Measurements from ENCODE around the gene CTCF. TPM values are rescaled to one million over a fixed set of nuclear protein-coding genes. Genes with fewer than 3 reads are reported as not detected.

CTCF gene
- total and polyA plus RNA-seq, 2 experiments from 2014 or later: 64.5 to 72.3 TPM

DNA sequence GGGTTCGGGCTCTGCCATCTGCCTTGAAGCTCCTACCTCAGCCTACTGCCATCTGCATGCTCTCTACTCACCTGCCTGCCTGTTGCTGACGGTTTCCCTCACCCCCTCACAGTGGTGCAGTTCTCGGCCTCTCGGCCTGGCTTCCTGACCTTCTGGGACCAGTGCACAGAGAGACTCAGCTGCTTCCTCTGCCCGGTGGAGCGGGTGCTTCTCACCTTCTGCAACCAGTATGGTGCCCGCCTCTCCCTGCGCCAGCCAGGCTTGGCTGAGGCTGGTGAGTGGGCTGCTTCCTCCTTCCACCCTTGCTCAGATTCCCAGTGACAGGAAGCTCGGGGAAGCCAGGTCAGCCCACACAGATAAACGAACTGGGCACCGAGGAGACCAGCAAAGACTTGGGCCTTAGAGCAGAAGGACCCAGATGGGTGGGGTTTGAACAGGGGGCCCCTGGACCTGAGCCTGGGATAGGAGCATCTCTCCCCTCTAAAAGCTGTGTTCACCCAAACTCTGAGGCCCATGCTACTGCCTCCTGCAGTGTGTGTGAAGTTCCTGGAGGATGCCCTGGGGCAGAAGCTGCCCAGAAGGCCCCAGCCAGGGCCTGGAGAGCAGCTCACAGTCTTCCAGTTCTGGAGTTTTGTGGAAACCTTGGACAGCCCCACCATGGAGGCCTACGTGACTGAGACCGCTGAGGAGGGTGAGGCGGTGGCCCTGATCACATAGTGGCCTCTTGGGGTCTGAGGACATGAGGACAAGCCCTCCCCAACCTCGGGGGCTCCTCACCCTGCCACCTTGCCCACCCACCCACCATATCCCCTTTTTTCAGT, 17.3 kb upstream of the CTCF start (continued):
- no peak for TF ChIP-seq EZH2 (IDR thresholded peaks at IDR 0.05; ENCODE audit: low read depth, unreplicated experiment)
- TF ChIP-seq, protein P1, sequence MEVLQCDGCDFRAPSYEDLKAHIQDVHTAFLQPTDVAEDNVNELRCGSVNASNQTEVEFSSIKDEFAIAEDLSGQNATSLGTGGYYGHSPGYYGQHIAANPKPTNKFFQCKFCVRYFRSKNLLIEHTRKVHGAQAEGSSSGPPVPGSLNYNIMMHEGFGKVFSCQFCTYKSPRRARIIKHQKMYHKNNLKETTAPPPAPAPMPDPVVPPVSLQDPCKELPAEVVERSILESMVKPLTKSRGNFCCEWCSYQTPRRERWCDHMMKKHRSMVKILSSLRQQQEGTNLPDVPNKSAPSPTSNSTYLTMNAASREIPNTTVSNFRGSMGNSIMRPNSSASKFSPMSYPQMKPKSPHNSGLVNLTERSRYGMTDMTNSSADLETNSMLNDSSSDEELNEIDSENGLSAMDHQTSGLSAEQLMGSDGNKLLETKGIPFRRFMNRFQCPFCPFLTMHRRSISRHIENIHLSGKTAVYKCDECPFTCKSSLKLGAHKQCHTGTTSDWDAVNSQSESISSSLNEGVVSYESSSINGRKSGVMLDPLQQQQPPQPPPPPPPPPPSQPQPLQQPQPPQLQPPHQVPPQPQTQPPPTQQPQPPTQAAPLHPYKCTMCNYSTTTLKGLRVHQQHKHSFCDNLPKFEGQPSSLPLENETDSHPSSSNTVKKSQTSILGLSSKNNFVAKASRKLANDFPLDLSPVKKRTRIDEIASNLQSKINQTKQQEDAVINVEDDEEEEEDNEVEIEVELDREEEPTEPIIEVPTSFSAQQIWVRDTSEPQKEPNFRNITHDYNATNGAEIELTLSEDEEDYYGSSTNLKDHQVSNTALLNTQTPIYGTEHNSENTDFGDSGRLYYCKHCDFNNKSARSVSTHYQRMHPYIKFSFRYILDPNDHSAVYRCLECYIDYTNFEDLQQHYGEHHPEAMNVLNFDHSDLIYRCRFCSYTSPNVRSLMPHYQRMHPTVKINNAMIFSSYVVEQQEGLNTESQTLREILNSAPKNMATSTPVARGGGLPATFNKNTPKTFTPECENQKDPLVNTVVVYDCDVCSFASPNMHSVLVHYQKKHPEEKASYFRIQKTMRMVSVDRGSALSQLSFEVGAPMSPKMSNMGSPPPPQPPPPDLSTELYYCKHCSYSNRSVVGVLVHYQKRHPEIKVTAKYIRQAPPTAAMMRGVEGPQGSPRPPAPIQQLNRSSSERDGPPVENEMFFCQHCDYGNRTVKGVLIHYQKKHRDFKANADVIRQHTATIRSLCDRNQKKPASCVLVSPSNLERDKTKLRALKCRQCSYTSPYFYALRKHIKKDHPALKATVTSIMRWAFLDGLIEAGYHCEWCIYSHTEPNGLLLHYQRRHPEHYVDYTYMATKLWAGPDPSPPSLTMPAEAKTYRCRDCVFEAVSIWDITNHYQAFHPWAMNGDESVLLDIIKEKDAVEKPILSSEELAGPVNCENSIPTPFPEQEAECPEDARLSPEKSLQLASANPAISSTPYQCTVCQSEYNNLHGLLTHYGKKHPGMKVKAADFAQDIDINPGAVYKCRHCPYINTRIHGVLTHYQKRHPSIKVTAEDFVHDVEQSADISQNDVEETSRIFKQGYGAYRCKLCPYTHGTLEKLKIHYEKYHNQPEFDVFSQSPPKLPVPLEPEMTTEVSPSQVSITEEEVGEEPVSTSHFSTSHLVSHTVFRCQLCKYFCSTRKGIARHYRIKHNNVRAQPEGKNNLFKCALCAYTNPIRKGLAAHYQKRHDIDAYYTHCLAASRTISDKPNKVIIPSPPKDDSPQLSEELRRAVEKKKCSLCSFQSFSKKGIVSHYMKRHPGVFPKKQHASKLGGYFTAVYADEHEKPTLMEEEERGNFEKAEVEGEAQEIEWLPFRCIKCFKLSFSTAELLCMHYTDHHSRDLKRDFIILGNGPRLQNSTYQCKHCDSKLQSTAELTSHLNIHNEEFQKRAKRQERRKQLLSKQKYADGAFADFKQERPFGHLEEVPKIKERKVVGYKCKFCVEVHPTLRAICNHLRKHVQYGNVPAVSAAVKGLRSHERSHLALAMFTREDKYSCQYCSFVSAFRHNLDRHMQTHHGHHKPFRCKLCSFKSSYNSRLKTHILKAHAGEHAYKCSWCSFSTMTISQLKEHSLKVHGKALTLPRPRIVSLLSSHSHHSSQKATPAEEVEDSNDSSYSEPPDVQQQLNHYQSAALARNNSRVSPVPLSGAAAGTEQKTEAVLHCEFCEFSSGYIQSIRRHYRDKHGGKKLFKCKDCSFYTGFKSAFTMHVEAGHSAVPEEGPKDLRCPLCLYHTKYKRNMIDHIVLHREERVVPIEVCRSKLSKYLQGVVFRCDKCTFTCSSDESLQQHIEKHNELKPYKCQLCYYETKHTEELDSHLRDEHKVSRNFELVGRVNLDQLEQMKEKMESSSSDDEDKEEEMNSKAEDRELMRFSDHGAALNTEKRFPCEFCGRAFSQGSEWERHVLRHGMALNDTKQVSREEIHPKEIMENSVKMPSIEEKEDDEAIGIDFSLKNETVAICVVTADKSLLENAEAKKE (CRISPR knock-in tag; IDR thresholded peaks at IDR 0.05): no peak
- TF ChIP-seq EZH2phosphoT487 (IDR thresholded peaks at IDR 0.05; ENCODE audit: unreplicated experiment): no peak

DNA sequence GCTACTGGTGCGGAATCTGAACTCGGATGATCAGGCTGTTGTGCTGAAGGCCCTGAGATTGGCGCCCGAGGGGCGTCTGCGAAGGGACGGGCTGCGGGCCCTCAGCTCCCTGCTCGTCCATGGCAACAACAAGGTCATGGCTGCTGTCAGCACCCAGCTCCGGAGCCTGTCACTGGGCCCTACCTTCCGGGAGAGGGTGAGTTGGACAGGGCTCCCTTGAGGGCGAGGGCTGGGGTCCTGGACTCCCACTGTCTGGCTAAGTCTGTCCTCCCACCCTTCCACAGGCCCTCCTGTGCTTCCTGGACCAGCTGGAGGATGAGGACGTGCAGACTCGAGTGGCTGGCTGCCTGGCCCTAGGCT, 16.7 kb upstream of the CTCF start:
- peaks cover 7% of the 10 kb centered on the region for H4K20me1 ChIP-seq (replicated peaks; ENCODE audit: insufficient read depth)
- DNase-seq (ENCODE audit: low spot score): no peak
- no peak for ATAC-seq
- H3K4me1 Mint-ChIP-seq: peaks cover 21% of the 10 kb centered on the region
- peaks cover 11% of the 10 kb centered on the region for H3K27me3 ChIP-seq (ENCODE audit: insufficient read depth)
- H3K27me3 Mint-ChIP-seq (ENCODE audit: insufficient read depth, low read depth, poor library complexity): peaks cover 36% of the 10 kb centered on the region
- H3K9me3 Mint-ChIP-seq: no peaks in the 10 kb centered on the region; the same call in 2 of the 3 replicates
- H3K27ac ChIP-seq (ENCODE audit: low read depth): no peak overlapping the region
- no peaks in the 10 kb centered on the region for H3K9me2 ChIP-seq (ENCODE audit: insufficient read depth)
- H3K4me1 ChIP-seq (ENCODE audit: insufficient read depth): no peaks in the 10 kb centered on the region; the same call in 1 of the 2 replicates
- no peaks in the 10 kb centered on the region for H3K36me3 ChIP-seq (ENCODE audit: insufficient read depth)
- H3K79me2 ChIP-seq (replicated peaks; ENCODE audit: insufficient read depth): no peaks in the 10 kb centered on the region
- peaks cover 11% of the 10 kb centered on the region for H3K36me3 Mint-ChIP-seq (ENCODE audit: low read depth)
- no peak overlapping the region for H2AFZ ChIP-seq
- H3K27ac Mint-ChIP-seq: no peak overlapping the region
- H3K4me2 ChIP-seq: no peak overlapping the region
- peaks cover 3% of the 10 kb centered on the region; the same call in 1 of the 2 replicates for H3F3A ChIP-seq (replicated peaks; ENCODE audit: low read depth)
- no peak overlapping the region for H3K4me3 Mint-ChIP-seq
- H3K4me3 ChIP-seq: no peak overlapping the region
- TF ChIP-seq, protein P2, sequence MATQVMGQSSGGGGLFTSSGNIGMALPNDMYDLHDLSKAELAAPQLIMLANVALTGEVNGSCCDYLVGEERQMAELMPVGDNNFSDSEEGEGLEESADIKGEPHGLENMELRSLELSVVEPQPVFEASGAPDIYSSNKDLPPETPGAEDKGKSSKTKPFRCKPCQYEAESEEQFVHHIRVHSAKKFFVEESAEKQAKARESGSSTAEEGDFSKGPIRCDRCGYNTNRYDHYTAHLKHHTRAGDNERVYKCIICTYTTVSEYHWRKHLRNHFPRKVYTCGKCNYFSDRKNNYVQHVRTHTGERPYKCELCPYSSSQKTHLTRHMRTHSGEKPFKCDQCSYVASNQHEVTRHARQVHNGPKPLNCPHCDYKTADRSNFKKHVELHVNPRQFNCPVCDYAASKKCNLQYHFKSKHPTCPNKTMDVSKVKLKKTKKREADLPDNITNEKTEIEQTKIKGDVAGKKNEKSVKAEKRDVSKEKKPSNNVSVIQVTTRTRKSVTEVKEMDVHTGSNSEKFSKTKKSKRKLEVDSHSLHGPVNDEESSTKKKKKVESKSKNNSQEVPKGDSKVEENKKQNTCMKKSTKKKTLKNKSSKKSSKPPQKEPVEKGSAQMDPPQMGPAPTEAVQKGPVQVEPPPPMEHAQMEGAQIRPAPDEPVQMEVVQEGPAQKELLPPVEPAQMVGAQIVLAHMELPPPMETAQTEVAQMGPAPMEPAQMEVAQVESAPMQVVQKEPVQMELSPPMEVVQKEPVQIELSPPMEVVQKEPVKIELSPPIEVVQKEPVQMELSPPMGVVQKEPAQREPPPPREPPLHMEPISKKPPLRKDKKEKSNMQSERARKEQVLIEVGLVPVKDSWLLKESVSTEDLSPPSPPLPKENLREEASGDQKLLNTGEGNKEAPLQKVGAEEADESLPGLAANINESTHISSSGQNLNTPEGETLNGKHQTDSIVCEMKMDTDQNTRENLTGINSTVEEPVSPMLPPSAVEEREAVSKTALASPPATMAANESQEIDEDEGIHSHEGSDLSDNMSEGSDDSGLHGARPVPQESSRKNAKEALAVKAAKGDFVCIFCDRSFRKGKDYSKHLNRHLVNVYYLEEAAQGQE (IDR thresholded peaks at IDR 0.05; ENCODE audit: unreplicated experiment): no peak
- TF ChIP-seq NANOG (IDR thresholded peaks at IDR 0.05; ENCODE audit: borderline replicate concordance) (no peak), ZNF331 (CRISPR knock-in tag; IDR thresholded peaks at IDR 0.05; ENCODE audit: low read depth) (no peak), EZH2 (IDR thresholded peaks at IDR 0.05; ENCODE audit: low read depth, unreplicated experiment) (no peak), STAT1 (IDR thresholded peaks at IDR 0.05; ENCODE audit: unreplicated experiment) (no peak), CREB1 (CRISPR knock-in tag; IDR thresholded peaks at IDR 0.05; ENCODE audit: low read depth) (no peak), EZH2phosphoT487 (IDR thresholded peaks at IDR 0.05; ENCODE audit: unreplicated experiment) (no peak), POLR2AphosphoS5 (IDR thresholded peaks at IDR 0.05; ENCODE audit: low read depth) (no peak), JUNB (IDR thresholded peaks at IDR 0.05; ENCODE audit: unreplicated experiment) (no peak)
- TF ChIP-seq, protein P3, sequence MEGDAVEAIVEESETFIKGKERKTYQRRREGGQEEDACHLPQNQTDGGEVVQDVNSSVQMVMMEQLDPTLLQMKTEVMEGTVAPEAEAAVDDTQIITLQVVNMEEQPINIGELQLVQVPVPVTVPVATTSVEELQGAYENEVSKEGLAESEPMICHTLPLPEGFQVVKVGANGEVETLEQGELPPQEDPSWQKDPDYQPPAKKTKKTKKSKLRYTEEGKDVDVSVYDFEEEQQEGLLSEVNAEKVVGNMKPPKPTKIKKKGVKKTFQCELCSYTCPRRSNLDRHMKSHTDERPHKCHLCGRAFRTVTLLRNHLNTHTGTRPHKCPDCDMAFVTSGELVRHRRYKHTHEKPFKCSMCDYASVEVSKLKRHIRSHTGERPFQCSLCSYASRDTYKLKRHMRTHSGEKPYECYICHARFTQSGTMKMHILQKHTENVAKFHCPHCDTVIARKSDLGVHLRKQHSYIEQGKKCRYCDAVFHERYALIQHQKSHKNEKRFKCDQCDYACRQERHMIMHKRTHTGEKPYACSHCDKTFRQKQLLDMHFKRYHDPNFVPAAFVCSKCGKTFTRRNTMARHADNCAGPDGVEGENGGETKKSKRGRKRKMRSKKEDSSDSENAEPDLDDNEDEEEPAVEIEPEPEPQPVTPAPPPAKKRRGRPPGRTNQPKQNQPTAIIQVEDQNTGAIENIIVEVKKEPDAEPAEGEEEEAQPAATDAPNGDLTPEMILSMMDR (conservative IDR thresholded peaks at IDR 0.05; ENCODE audit: low read depth in 2 of 2): no peak
- TF ChIP-seq, protein P4, sequence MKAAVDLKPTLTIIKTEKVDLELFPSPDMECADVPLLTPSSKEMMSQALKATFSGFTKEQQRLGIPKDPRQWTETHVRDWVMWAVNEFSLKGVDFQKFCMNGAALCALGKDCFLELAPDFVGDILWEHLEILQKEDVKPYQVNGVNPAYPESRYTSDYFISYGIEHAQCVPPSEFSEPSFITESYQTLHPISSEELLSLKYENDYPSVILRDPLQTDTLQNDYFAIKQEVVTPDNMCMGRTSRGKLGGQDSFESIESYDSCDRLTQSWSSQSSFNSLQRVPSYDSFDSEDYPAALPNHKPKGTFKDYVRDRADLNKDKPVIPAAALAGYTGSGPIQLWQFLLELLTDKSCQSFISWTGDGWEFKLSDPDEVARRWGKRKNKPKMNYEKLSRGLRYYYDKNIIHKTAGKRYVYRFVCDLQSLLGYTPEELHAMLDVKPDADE (IDR thresholded peaks at IDR 0.05): no peak
